HG03469 (cell line): ENCODE results near the gene BAK1.
"Not testable (repeated sequence)": the region's sequence is repeated elsewhere in the genome, so short reads cannot be mapped to it uniquely, and the experiment has no call there.

ENCODE experiments used
- ATAC-seq: cut with Tn5 transposase; IDR thresholded peaks from one replicate; pipeline ENCODE4 v1.9.1; 2021; ENCODE audit warnings: mild to moderate bottlenecking, moderate library complexity, moderate number of reproducible peaks; ENCODE audit not compliant: unreplicated experiment

The BAK1 gene

GRCh38 chr6:33557376-33557775 lies 22.7 kb downstream of the BAK1 start:
- no peak for ATAC-seq

- ATAC-seq: not testable (repeated sequence)
Observed at GRCh38 chr6:33552883-33553282, 27.2 kb downstream of the BAK1 start.

- ATAC-seq: no peak
Observed at GRCh38 chr6:33552252-33552651, 27.8 kb downstream of the BAK1 start.

GRCh38 chr6:33551538-33551937 lies 28.5 kb downstream of the BAK1 start:
- ATAC-seq: no peak

GRCh38 chr6:33549896-33550295 lies 30.2 kb downstream of the BAK1 start:
- no peak for ATAC-seq

GRCh38 chr6:33549196-33549595 lies 30.9 kb downstream of the BAK1 start:
- ATAC-seq: no peak

- ATAC-seq: no peak
Observed at GRCh38 chr6:33547499-33547898, 32.6 kb downstream of the BAK1 start.

GRCh38 chr6:33546766-33547165 lies 33.3 kb downstream of the BAK1 start:
- no peak for ATAC-seq

GRCh38 chr6:33545292-33545691 lies 34.8 kb downstream of the BAK1 start:
- not testable (repeated sequence) for ATAC-seq

GRCh38 chr6:33543116-33543515 lies 37.0 kb downstream of the BAK1 start:
- ATAC-seq: no peak

- ATAC-seq: no peak
Observed at GRCh38 chr6:33540768-33541167, 39.3 kb downstream of the BAK1 start.

GRCh38 chr6:33534702-33535101 lies 45.4 kb downstream of the BAK1 start:
- ATAC-seq: no peak

- not testable (repeated sequence) for ATAC-seq
Observed at GRCh38 chr6:33533163-33533869, 46.8 kb downstream of the BAK1 start.

GRCh38 chr6:33532431-33532830 lies 47.6 kb downstream of the BAK1 start:
- ATAC-seq: not testable (repeated sequence)

- ATAC-seq: not testable (repeated sequence)
Observed at GRCh38 chr6:33530617-33531016, 49.5 kb downstream of the BAK1 start.
